Upper lobe of right lung (tissue), 1 donor: ENCODE results near the gene SUMO3. TPM values are rescaled to one million over a fixed set of nuclear protein-coding genes. Genes with fewer than 3 reads are reported as not detected.

Experiments used
- ATAC-seq: fragments of 200-7000 bp; cut with Tn5 transposase; one replicate; pipeline ENCODE4 v1.9.1; 2020; ENCODE audit warnings: mild to moderate bottlenecking, moderate library complexity
- DNase-seq: peaks from one replicate; pipeline ENCODE4 v3.0.0-alpha.2; 2020
- H3K27ac ChIP-seq: fragments of 200-600 bp; one replicate; pipeline ENCODE4 v1.8.0; 2022
- H3K27me3 ChIP-seq: fragments of 200-600 bp; one replicate; pipeline ENCODE4 v1.8.0; 2022; ENCODE audit warnings: mild to moderate bottlenecking
- H3K36me3 ChIP-seq: fragments of 200-600 bp; one replicate; pipeline ENCODE4 v1.8.0; 2022
- H3K4me1 ChIP-seq: fragments of 200-600 bp; one replicate; pipeline ENCODE4 v1.8.0; 2022
- H3K4me3 ChIP-seq: fragments of 200-600 bp; one replicate; pipeline ENCODE4 v1.8.0; 2022; ENCODE audit warnings: mild to moderate bottlenecking
- H3K9me3 ChIP-seq: fragments of 200-600 bp; one replicate; pipeline ENCODE4 v1.8.0; 2022
- CTCF ChIP-seq: fragments of 200-600 bp; IDR thresholded peaks from one replicate; pipeline ENCODE4 v1.8.0; 2022; ENCODE audit warnings: antibody characterized with exemption
- intact Hi-C: fragments of 100-400 bp; cut with DNase I; formaldehyde crosslinking; loops from one replicate; pipeline ENCODE4 v1.11.0; 2022
- total RNA-seq: library from RNA; stranded (reverse); fragmentation: NEBNext Ultra II Directional; extraction: Animal tissue kit (Norgen Biotek cat#: 25700); gene quantifications from one replicate; pipeline ENCODE4 v1.2.1, GENCODE V29; 2021
- donor health status: DM: no; HTN: yes; CAD: no; lungs with severe emphysema.

SUMO3 gene
- total RNA-seq, 1 donor from 2014 or later, result 85.0 TPM

DNA sequence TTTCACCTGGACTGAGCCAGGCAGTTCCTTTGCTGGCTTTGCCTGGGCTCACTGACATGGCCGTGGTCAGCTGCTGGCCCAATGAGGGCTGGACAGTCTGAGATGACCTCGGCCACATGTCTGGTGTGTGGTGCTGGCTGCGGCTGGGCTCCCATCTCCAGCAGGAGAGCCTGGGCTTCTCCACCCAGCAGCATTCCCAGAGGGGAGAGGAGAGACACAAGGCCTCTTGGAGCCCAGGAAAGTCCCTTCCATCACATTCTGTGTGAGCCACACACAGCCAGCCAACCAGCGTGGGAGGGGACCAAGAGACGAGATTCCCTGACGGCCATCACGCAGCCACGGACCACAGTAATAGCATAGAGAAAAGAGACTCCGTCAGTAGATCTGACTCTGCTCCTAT lies 21.1 kb upstream of the SUMO3 start:
- Histone ChIP-seq H3K4me1 (no peaks in the 10 kb centered on the region), H3K27ac (no peak overlapping the region), H3K36me3 (no peaks in the 10 kb centered on the region), H3K27me3 (no peaks in the 10 kb centered on the region), H3K4me3 (no peak overlapping the region), H3K9me3 (no peaks in the 10 kb centered on the region)
- no peak for TF ChIP-seq CTCF
- no peak for DNase-seq
- intact Hi-C loops, result no loop called here
- no peak for ATAC-seq

DNA sequence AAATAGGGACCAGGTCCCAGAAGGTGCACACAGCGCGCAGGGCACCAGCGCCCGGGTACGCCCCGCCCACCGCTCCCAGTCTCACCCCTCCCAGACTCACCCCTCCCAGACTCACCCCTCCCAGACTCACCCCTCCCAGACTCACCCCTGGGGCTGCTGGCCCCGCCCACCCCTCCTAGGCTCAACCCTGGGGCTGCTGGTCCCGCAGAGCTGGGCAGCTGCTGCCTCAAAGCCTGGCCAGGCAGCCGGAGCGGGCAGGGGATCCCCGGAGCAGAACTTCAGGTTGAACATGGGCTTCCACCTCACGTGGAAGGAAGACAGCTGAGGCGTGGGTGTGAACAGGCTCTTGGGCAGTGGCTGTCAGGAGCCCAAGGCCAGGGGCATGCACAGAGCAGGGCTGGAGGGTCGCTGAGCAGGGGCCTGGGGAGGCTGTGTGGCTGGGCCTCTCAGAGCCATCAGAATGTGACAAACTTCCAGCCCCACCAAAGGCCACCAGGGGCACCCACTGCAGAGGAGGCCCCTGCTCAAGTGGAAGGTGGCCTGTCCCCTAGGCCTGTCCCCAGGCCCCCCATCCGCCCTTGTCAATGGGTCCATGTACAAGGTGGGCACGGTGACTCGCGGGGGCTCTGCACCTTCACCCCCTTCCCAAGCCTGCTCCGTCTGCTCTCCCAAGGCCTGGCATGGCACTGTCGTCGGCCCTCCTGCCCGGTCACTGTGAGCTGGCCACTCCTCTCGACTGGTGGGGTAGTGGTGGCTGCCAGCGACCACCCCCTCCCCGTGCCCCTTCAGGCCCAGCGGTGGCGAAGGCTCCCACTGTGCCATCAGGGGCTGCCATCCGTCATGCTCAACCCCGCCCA lies 20.4 kb upstream of the SUMO3 start:
- H3K27ac ChIP-seq, result no peak overlapping the region
- TF ChIP-seq CTCF, result no peak
- H3K27me3 ChIP-seq, result no peaks in the 10 kb centered on the region
- H3K36me3 ChIP-seq, result no peaks in the 10 kb centered on the region
- H3K4me3 ChIP-seq, result no peak overlapping the region
- H3K9me3 ChIP-seq, result no peaks in the 10 kb centered on the region
- intact Hi-C loops, result no loop called here
- no peaks in the 10 kb centered on the region for H3K4me1 ChIP-seq
- DNase-seq (no peak), ATAC-seq (no peak)

DNA sequence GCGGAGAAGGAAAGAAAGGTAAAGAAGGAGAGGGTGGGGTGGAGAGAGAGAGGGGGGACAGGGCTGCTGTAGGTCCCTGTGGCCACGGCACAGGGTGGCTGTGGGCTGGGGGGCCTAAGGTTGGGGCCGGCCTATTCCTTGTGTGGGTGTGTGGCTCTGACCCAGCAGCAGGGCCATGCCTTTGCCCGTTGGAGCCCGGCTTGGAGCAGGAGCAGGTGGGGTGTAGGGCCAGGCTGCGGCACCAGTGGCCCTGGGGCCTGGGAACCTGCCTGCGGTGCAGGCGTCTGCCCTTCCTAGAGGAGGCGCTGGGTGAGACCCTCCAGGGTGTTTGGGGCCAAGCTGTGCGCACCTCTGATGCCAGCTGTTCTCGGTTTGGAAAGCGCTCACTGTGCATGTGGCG lies 19.7 kb upstream of the SUMO3 start:
- no peak overlapping the region for H3K27ac ChIP-seq
- intact Hi-C loops, result no loop called here
- no peak for ATAC-seq
- no peak for DNase-seq
- no peaks in the 10 kb centered on the region for H3K4me1 ChIP-seq
- no peaks in the 10 kb centered on the region for H3K36me3 ChIP-seq
- no peak for TF ChIP-seq CTCF
- no peaks in the 10 kb centered on the region for H3K9me3 ChIP-seq
- no peak overlapping the region for H3K4me3 ChIP-seq
- no peaks in the 10 kb centered on the region for H3K27me3 ChIP-seq

DNA sequence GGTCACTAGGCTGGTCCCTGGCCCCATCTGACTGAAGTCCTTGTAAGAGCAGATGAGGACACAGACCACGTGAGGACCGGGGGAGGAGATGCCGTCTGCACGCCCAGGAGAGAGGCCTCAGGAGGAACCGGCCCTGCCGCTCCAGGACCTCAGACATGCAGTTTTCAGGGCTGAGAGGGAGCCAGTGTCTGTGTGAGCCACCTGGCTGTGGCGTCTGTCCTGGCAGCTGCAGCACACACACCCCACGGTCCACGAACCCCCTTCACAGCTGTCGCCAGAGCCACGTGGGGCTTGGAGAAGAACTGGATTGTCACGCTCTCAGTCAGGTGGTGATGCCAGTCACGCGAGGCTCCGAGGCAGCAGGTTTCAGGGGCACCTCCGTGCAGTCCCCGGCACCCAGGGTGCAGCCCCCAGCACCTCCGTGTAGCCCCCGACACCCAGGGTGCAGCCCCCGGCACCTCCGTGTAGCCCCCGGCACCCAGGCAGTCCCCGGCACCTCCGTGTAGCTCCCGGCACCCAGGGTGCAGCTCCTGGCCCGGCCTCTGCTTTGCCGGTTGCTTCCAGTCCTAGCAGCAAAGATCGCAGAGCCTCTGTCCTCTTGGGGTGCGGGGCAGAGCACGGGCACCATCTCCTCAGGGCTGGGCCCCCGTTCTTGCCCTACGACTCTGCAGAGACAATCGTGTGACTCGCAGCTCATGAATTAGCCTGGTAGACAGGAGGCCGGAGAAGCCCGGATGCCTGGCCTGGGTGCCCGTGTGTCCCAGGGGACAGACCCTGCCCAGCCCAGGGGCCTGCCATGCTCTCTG lies 19.0 kb upstream of the SUMO3 start:
- no peaks in the 10 kb centered on the region for H3K36me3 ChIP-seq
- no peak for DNase-seq
- no peak for TF ChIP-seq CTCF
- H3K27me3 ChIP-seq, result no peaks in the 10 kb centered on the region
- H3K9me3 ChIP-seq, result no peaks in the 10 kb centered on the region
- H3K27ac ChIP-seq, result no peak overlapping the region
- H3K4me1 ChIP-seq, result no peaks in the 10 kb centered on the region
- peak; percentile 79 for ATAC-seq
- intact Hi-C loops, result no loop called here
- no peak overlapping the region for H3K4me3 ChIP-seq

- Histone ChIP-seq H3K36me3 (no peaks in the 10 kb centered on the region), H3K4me3 (no peak overlapping the region), H3K27me3 (no peaks in the 10 kb centered on the region), H3K9me3 (no peaks in the 10 kb centered on the region), H3K27ac (no peak overlapping the region), H3K4me1 (no peaks in the 10 kb centered on the region)
- no peak for DNase-seq
- TF ChIP-seq CTCF, result no peak
- no peak for ATAC-seq
- intact Hi-C loops, result no loop called here
Measured at GRCh38 chr21:44836349-44836665, 18.4 kb upstream of the SUMO3 start.
